Stimulated activated naive CD8-positive, alpha-beta T cell treated with anti-CD3 and anti-CD28 coated beads, Interleukin-15, Interleukin-2, amounts not matched to agents 100 ng/mL and 50 ng/mL, for 24 hours (primary cell): ENCODE measurements around the gene SLC28A1.
"Not testable (repeated sequence)": the region's sequence is repeated elsewhere in the genome, so short reads cannot be mapped to it uniquely, and the experiment has no call there.

Experiments
- H3K27ac Mint-ChIP-seq: one replicate; pipeline ENCODE4 v1.8.0; 2021; ENCODE audit warnings: mild to moderate bottlenecking, mixed read lengths
- H3K27me3 Mint-ChIP-seq: one replicate; pipeline ENCODE4 v1.8.0; 2021; ENCODE audit warnings: mixed read lengths
- H3K36me3 Mint-ChIP-seq: one replicate; pipeline ENCODE4 v1.8.0; 2021; ENCODE audit warnings: low read depth, mixed read lengths
- H3K4me1 Mint-ChIP-seq: one replicate; pipeline ENCODE4 v1.8.0; 2021; ENCODE audit warnings: low read depth, mixed read lengths
- H3K4me3 Mint-ChIP-seq: one replicate; pipeline ENCODE4 v1.8.0; 2021; ENCODE audit warnings: mild to moderate bottlenecking, mixed read lengths
- H3K9me3 Mint-ChIP-seq: one replicate; pipeline ENCODE4 v1.8.0; 2021; ENCODE audit warnings: mixed read lengths

The SLC28A1 gene

DNA sequence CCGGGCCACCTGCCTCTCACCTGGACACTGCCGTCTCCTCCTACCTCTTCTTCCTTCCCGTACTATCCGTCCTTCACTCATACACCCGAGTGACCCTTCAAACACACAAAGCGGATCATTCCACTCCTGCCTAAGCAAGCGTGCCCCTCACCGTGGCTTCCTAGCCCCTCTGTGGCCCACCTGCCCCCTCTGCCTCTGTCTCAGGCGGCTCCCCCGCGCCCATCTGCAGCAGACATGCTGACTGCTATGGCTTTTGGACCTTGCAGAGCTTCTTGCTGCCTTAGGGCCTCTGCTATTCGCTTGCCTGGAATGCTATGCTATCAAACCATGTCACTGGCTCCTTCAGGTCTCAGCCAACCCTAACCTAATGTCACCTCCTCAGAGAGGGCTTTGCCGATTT, 38.1 kb downstream of the SLC28A1 start:
- H3K4me3 Mint-ChIP-seq = no peak overlapping the region

DNA sequence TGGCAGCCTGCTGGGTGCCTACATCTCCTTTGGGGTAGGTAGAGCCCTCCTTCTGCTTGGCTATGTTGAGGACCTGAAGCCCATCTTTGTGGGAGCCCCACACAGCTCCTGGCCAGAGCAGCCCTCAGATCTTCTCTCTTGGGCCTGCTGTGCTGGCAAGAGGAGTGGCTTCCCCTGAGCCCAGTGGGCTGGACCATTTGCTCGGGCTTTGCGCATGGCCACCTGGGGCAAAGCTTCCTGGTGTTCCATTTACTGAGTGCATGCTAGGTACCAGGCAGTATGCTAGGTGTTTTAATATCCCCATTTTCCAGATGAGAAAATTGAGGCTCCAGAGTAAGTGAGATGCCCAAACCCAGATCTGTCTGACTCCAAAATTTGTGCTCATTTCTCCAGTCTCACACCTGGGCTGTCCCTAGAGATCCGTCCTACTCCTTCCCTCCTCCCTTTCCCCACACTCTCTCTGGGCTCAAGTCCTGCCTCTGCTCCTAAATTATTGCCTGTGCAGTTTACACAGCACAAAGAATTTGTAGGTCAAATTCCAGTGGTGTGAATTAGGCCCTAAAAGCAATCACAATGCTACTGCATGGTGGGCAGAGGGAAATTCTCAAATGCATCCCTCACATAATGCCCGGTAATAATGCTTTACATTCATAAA, 39.7 kb downstream of the SLC28A1 start:
- Mint-ChIP-seq H3K36me3 (no peaks in the 10 kb centered on the region), H3K9me3 (no peaks in the 10 kb centered on the region), H3K4me1 (peaks cover 5% of the 10 kb centered on the region), H3K4me3 (no peak overlapping the region), H3K27ac (no peak overlapping the region), H3K27me3 (no peaks in the 10 kb centered on the region)

More for the DNA sequence above, 38.1 kb downstream of the SLC28A1 start:
- Mint-ChIP-seq H3K4me1 (no peaks in the 10 kb centered on the region), H3K27me3 (no peaks in the 10 kb centered on the region), H3K27ac (no peak overlapping the region), H3K36me3 (no peaks in the 10 kb centered on the region), H3K9me3 (no peaks in the 10 kb centered on the region)

DNA sequence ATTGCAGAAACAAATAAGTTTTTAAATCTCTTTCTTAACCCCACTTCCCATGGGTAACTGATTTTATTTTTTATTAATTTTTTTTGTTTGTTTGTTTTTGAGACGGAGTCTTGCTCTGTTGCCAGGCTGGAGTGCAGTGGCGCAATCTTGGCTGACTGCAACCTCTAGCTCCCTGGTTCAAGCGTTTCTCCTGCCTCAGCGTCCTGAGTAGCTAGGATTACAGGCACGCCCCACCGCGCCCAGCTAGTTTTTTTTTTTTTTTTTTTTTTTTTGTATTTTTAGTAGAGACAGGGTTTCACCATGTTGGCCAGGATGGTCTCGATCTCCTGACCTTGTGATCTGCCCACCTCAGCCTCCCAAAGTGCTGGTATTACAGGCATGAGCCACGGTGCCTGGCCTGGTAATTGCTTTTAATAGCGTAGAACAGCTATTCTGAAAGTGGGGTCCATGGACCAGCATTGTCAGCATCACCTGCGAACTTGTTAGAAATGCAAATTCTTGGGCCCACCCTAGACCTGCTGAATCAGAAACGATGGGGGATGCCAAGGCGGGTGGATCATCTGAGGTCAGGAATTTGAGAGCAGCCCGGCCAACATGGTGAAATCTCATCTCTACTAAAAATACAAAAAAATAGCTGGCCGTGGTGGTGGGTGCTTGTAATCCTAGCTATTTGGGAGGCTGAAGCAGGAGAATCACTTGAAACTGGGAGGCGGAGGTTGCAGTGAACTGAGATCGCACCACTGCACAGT, 40.5 kb downstream of the SLC28A1 start:
- H3K36me3 Mint-ChIP-seq, H3K4me1 Mint-ChIP-seq, H3K27ac Mint-ChIP-seq, H3K27me3 Mint-ChIP-seq, H3K4me3 Mint-ChIP-seq, H3K9me3 Mint-ChIP-seq: not testable (repeated sequence)

DNA sequence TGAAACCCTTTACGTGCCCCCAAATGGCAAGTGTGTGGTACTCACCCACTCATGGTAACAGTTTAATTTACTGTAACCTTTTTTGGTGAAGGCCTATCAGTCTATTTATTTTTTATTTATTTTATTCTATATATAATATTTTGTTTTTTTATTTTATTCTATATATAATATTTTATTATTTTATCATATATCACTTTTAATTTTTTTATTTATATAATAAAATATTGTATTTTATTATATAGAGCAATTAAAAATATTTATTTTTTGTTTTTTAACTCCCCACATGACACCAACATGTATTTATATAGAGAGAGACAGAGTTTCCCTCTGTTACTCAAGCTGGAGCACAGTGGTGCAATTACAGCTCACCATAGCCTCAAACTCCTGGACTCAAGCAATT, 41.4 kb downstream of the SLC28A1 start:
- Mint-ChIP-seq H3K27ac (no peak overlapping the region), H3K36me3 (no peaks in the 10 kb centered on the region), H3K4me3 (no peak overlapping the region), H3K27me3 (no peaks in the 10 kb centered on the region), H3K9me3 (no peaks in the 10 kb centered on the region), H3K4me1 (peaks cover 8% of the 10 kb centered on the region)

DNA sequence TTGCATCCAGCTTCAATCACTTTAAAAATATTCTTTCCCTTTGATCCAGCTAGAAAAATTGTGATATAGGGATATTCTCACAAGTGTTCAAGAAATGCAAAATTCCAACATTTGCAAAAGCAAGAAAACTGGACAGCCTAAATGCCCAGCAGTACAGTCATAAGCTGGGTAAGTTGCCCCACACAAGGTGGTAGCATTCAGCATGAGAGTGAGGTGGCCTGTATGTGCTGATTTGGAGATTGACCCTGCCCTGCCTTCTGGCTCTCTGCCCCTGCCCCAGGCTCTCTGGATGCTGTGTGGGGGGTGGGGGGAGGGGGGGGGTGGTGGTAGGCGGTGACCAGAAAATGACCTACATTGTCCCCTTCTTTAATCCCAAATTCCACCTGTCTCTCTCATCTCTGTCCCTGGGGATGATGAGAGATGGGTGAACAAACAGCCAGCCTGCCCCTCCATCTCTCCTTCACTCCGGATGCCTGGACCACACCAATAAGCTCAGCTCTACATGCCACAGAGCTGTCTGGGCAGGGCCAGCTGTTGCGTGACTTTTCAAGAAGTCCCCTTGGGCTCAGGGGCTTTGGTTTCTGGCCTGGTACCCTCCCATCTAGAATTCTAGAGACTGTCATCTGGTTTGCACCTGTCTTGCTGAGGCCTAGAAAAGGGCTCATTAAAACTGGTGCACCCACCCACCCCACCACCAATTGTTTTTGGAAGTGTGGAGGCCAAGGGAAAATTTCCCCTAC, 42.2 kb downstream of the SLC28A1 start:
- Mint-ChIP-seq H3K9me3 (no peaks in the 10 kb centered on the region), H3K4me3 (no peak overlapping the region), H3K36me3 (no peaks in the 10 kb centered on the region), H3K27ac (no peak overlapping the region), H3K27me3 (no peaks in the 10 kb centered on the region), H3K4me1 (peaks cover 8% of the 10 kb centered on the region)

DNA sequence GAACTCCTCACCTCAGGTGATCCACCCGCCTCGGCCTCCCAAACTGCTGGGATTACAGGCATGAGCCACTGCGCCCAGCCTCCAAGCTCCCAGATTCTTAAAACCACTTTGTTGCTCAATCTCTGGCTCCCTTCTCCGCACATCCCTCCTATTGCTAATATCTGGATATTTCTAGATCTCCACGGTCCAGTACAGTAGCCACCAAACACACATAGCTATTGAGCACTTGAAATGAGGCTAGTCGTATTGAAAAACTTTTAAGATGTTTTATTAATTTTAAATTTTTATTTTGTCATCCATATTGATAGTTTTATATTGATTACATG, 44.3 kb downstream of the SLC28A1 start:
- Mint-ChIP-seq H3K27ac (no peak overlapping the region), H3K27me3 (no peaks in the 10 kb centered on the region), H3K9me3 (no peaks in the 10 kb centered on the region), H3K4me3 (no peak overlapping the region), H3K4me1 (peaks cover 8% of the 10 kb centered on the region), H3K36me3 (no peaks in the 10 kb centered on the region)

DNA sequence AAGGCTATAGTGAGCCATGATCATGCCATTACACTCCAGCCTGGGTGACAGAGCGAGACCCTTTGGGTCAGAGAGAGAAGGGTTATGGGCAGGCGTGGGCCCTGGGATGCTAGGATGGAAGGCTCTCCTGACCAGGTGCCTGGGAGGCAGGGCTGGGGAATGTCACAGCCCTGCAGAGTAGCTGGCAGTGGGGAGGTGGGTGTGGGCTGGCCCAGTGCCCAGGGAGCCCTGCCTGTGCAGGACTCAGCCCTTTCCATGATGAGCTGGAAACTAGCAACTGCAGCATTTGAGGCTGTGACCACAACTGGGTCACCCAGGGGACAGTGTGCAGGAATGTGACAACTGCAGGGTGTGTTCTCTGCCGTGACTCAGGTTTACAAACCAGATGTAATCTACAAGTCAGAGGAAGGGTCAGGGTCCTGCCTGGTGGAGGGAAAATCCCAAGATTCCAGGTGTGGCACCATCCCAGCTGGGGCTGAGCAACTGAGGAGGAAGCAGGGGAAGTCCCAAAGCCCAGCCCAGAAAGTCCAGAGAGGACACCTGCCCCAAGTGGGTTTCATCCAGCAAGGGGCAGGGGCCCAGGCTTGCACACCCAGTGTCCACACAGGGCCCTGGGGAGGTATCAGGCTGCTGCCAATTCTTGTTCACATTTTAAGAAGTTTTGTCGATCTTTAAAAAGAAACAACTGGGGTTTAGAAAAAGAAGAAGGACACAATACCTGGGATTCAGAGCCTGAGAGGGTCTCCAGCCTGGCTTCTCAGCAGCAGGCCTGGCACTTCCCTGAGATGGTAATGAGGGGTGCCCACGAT, 45.5 kb downstream of the SLC28A1 start:
- peaks cover 8% of the 10 kb centered on the region for H3K4me1 Mint-ChIP-seq
- H3K27ac Mint-ChIP-seq = no peak overlapping the region
- no peaks in the 10 kb centered on the region for H3K9me3 Mint-ChIP-seq
- H3K36me3 Mint-ChIP-seq = no peaks in the 10 kb centered on the region
- H3K27me3 Mint-ChIP-seq = no peaks in the 10 kb centered on the region
- no peak overlapping the region for H3K4me3 Mint-ChIP-seq

DNA sequence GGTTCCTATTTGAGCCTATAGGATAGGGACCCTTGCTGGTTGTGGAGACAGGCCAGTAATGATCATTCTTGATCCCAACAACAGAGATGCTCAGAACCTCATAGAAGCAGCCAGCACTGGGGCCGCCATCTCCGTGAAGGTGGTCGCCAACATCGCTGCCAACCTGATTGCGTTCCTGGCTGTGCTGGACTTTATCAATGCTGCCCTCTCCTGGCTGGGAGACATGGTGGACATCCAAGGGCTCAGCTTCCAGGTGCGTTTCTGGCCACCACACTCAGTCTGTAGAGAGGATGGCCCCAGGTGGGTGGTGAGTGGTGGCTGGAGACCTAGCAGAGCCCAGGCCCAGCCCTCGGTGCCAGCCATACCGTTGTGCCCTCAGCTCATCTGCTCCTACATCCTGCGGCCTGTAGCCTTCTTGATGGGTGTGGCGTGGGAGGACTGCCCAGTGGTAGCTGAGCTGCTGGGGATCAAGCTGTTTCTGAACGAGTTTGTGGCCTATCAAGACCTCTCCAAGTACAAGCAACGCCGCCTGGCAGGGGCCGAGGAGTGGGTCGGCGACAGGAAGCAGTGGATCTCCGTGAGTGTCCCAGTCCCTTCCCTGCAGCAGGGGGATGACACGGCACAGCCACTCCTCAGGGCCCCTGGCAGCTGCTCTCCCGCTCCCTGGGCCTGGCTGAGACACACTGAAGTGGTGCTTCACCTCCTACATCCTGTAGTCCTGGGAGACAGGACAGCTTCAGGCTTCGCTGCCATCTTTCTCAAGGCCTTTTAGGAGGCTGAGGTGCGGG, 50.7 kb downstream of the SLC28A1 start:
- H3K9me3 Mint-ChIP-seq = no peaks in the 10 kb centered on the region
- no peaks in the 10 kb centered on the region for H3K36me3 Mint-ChIP-seq
- H3K4me1 Mint-ChIP-seq = peaks cover under 1% of the 10 kb centered on the region
- no peak overlapping the region for H3K27ac Mint-ChIP-seq
- peaks cover 7% of the 10 kb centered on the region for H3K27me3 Mint-ChIP-seq
- H3K4me3 Mint-ChIP-seq = no peak overlapping the region

DNA sequence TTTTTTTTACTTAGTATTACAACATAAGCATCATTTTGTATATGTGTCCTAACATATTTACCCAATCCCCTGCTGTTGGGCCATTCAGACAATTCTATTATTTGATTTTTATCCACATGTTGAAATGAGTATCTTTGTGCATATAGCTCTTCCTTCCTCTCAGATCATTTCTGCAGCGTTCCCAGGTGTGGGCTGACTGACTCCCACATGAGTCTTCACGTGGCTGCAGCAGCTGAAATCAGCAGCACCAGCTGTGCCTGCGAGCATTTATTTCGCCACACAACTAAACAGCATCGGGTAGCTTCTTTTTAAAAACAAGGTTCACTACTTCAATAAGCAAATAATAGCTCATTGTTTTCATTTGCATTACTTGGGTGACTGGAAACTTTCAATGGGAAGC, 52.7 kb downstream of the SLC28A1 start:
- H3K4me1 Mint-ChIP-seq = no peaks in the 10 kb centered on the region
- H3K27ac Mint-ChIP-seq = no peak overlapping the region

DNA sequence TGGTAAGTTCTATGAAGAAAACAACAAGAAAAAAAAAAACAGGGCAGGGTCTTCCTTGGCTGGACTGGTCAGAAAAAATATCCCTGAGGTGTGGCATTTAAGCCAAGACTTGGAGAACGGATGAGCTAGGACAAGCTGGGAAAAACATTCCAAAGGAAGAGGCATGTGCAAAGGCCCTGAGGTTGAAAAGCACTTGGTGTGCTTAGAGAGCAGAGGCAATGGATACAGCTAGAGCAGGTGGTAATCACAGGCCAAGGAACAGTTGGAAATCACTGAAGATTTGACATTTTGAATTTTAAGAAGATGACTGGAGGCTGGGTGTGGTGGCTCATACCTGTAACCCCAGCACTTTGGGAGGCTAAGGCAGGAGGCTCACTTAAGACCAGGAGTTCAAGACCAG, 54.3 kb downstream of the SLC28A1 start:
- peaks cover 7% of the 10 kb centered on the region for H3K27me3 Mint-ChIP-seq
- no peaks in the 10 kb centered on the region for H3K4me1 Mint-ChIP-seq
- no peak overlapping the region for H3K4me3 Mint-ChIP-seq
- H3K36me3 Mint-ChIP-seq = no peaks in the 10 kb centered on the region
- no peak overlapping the region for H3K27ac Mint-ChIP-seq
- no peaks in the 10 kb centered on the region for H3K9me3 Mint-ChIP-seq

More for the DNA sequence above, 52.7 kb downstream of the SLC28A1 start:
- Mint-ChIP-seq H3K27me3 (peaks cover 7% of the 10 kb centered on the region), H3K4me3 (no peak overlapping the region), H3K36me3 (no peaks in the 10 kb centered on the region), H3K9me3 (no peaks in the 10 kb centered on the region)

DNA sequence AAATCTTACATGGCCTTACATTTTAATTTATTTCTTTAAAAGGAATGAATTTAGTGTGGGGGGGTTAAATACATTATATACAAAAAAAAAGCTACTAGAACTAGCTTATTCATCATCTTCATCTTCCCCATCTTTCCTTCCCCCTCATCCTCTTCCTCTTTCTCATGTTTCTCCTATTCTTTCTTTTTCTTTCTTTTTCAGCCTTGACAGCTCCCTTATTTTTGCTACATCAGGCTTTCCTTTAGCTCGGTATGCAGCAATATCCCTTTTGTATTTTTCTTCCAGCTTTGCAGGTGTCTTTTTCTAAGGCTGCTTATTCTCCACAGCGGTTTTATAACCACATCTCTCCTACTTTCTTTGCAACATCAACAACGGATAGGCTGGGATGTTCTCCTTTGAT, 55.9 kb downstream of the SLC28A1 start:
- Mint-ChIP-seq H3K4me3 (no peak overlapping the region), H3K4me1 (no peaks in the 10 kb centered on the region), H3K27me3 (peaks cover 7% of the 10 kb centered on the region), H3K27ac (no peak overlapping the region), H3K9me3 (no peaks in the 10 kb centered on the region), H3K36me3 (no peaks in the 10 kb centered on the region)

DNA sequence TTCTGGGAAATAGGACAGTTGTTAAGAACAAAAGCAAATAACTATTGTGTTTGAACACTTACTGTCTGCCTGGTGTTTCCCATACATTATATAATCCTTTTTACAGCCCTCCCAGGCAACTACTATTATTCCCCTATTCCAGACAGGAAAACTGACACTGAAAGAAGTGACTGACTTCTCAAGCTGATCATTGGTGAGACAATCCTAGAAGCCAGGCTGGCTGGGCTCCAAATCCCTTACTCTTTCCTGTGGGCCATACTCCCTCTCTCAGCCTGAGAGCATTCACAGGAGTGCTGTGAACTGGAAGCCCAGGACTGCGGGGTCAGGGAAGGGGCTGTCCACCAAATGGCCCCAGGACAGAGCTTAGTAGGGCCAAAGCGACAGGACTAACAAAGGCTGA, 58.0 kb downstream of the SLC28A1 start:
- H3K36me3 Mint-ChIP-seq = no peaks in the 10 kb centered on the region
- no peaks in the 10 kb centered on the region for H3K9me3 Mint-ChIP-seq
- H3K4me3 Mint-ChIP-seq = no peak overlapping the region
- H3K4me1 Mint-ChIP-seq = no peaks in the 10 kb centered on the region
- H3K27ac Mint-ChIP-seq = no peak overlapping the region
- peaks cover 3% of the 10 kb centered on the region for H3K27me3 Mint-ChIP-seq

DNA sequence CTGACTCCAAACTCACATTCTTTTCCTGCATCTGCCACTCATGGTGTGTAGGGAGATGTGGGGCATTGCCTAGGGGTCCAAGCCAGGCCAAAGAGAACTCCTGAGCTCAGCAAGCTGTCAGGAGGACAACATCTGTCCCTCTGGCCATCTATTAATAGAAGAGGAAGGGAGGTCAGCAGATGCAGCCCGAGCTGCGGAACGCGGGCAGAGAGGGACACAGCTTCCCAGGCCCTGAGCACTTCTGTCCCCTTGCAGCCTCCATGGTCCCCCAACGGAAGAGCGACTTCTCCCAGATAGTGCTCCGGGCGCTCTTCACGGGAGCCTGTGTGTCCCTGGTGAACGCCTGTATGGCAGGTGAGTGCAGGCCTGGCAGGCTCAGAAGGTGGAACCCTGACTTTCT, 59.8 kb downstream of the SLC28A1 start:
- Mint-ChIP-seq H3K4me1 (no peaks in the 10 kb centered on the region), H3K36me3 (no peaks in the 10 kb centered on the region), H3K4me3 (no peak overlapping the region), H3K27ac (no peak overlapping the region), H3K27me3 (no peaks in the 10 kb centered on the region), H3K9me3 (no peaks in the 10 kb centered on the region)

DNA sequence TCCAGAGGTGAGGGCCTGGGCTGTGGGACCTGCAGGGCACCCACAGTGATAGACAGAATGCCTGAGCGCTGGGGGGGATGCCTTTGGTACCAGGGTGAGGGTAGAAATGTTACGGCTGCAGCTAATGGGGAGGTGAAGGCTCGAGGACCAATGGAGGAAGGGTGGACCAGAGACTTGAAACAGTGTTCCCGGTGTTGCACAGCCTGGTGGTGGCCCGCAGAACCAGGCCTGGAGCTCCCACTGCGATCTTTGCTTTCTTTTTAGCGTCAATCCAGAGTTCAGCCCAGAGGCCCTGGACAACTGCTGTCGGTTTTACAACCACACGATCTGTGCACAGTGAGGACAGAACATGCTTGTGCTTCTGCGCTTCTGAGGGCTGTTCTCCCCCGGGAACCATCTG, 60.4 kb downstream of the SLC28A1 start:
- Mint-ChIP-seq H3K27me3 (no peaks in the 10 kb centered on the region), H3K4me3 (no peak overlapping the region), H3K9me3 (no peaks in the 10 kb centered on the region), H3K4me1 (no peaks in the 10 kb centered on the region), H3K27ac (no peak overlapping the region), H3K36me3 (no peaks in the 10 kb centered on the region)
